ENCODE results near the gene SIX3.

The SIX3 gene

DNA sequence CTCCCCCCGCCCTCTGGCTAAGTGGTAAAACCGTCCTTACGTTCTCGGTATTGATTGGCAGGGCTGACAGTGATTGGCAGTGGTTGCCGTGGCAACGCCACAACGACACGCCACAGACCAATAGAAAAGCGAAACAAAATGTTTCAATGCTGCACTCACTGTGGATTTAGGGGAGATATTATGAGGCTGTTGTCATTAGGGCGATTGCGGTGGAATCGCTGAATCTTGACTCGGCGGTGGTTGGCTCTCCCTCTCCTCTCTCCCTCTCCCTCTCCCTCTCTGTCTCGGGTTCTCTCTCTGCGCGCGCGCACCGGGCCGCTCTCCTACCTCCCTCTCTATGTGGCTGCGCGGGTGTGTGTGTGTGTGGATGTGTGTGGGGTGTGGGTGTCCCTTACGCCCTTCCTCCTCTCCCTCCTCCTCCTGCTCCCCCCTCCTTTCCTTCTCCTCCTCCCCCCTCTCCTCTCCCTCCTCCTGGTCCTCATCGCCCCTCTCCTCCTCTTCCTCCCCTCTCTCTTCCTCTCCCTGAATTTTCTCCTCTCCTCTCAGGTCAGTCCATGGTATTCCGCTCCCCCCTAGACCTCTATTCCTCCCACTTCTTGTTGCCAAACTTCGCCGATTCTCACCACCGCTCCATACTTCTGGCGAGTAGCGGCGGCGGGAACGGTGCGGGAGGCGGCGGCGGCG lies at the start of gene SIX3:
Gene SIX3, plus strand, starts transcription at position 152 of the 684 bp plus-strand sequence. Its CDS starts 403 bp downstream, at position 555.
- DNase-seq, result no peak

DNA sequence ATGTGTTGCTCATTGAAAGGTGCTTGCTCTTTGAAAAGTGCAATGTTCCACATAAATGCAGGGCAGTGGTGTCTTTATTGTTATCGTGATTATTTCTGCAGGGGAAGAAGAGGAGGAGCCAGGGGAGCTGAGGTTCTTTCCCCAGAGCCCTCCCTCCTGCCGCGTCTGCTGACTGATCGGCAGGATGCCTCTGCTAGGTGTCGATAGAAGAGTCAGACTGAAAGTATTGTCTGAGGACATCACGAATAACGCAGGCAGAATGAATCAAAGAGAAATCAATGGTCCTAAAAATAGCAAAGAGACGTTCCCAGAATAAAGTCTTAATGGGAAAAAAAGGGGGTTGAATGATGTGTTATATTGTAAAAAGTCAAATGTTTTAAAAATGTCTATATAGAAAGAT lies 47.4 kb upstream of the SIX3 start:
- DNase-seq, result no peak

DNA sequence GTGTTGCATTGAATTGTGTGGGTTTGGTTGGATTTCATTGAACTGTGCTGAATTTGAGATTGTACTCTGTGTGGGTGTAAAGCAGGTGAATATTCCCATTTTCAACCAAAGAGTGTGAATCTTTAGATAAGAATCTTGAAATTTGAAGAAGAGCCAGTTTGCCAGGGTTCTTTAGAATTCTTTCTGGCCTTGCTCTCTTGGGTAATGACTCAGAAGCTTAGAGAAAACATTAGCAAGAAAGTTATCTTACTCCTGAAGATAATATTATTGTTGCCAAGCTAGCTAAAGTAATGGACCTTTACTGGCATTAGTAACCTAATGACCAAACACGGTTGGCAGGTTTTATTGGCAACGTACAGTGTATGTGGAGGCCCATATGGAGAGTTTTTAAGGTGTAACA lies 46.4 kb upstream of the SIX3 start:
- DNase-seq, result no peak

DNA sequence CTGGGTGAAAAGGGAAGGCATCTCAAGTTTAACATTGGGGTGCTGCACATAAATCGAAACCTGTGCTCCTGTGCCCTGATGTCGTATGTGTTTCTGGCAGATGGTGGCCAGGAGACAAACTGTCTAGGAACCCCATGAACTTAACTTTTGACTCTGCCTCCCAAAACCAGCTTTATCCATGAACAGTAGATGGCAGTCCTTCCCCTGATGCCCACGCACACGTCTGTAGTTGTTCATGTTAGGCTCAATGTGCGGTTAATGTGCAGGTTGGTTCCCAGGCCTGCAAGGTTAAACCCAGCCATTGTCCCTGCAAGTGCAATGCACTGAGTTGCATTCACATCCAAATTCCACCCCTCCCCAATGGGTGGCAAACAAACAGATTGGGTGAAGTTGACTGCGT lies 44.1 kb upstream of the SIX3 start:
- no peak for DNase-seq

DNA sequence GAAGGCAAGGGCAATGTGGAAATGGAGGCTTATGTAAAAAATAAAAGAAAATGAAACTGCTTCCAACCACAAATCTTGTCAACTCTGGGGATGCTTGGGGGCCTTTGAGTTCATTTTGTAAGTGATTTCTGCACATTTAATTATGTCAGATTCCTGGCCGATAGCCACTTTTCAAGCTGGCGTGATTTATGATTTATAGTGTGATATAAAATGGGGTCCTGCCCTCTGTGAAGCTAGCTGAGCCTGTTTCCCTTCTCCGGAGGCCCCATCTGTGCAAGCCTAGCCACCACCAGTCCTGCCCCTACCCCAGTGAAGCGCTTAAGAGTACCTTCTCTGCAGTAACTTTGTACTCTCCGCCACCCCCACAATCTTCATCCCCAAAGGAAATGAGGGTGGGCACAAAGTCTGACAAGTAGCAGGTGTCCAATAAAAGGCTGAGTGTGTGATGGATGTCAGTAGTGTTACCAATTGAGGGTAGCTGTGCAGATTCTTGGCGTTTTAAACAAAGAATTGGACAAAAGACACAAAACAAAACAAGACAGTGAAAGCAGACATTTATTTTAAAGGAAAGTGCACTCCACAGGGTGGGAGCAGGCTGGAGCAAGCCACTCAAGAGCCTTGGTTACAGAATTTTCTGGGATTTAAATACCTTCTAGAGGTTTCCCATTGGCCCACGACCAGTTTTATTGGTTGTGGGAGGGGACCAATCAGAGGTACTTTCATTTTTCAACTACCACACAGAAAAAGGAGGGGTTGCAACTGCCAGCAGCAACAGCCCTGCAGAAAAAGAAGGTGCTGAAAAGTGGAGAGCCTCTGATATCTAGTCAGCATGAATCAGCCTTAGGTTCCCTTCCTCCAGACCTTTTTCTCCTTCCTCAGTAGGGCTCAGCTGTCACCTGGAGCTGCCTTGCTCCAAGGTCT lies 39.0 kb upstream of the SIX3 start:
- no peak for DNase-seq

DNA sequence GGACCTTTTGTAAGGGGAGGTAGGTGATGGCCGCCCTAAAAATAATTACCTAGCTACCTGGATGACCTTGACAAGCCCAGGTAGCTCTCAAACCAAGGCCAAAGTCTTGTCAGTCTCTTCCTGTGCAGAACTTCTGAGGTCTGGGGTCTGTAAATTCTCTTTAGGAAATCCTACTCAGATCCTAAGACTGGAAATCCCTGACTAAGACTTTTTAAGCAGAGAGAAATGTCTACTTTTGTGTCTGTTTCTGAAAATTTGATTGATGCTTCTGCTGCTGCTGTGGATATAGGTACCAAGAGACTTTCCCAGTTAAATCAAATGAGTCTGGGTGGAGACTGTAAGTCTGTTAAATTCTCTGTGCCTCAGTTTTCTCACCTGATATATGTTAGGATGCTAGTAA lies 36.9 kb upstream of the SIX3 start:
- DNase-seq, result no peak

DNA sequence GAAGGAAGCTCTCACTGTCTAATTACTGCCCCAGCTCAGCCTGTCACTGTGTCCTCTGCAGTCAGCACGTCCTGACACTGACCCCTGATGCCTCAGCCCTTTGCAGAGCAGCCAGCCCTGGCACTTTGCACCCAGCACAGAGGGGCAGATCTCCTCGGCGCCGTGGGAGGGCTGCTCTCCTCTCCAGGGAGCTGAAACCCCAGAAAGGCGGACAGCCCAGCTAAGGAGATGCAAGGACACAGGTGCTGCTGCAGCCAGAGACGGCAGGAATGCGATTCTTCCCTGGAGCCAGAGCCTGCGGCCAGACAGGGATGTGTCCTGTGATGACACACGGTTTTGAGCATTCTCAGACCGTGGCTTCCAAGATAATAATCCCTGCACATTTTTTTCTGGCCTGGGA lies 34.5 kb upstream of the SIX3 start:
- DNase-seq, result no peak

DNA sequence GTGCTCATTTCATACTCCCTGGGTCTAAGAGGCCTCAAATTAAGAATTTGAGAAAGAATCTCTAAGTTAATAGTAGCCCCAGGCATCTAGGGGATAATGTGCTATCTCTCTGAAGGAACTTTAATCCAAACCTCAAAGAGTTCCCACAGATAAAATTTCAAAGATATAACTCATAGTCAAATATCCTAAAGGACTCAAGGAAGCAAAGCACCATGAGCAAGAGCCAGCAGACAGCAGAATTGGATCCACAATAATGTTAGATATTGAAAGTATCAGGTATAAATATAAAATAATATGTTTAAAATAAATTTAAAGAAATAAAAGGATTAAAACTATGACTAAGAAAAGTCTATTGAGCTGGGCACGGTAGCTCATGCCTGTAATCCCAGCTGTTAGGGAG lies 31.7 kb upstream of the SIX3 start:
- DNase-seq, result no peak

DNA sequence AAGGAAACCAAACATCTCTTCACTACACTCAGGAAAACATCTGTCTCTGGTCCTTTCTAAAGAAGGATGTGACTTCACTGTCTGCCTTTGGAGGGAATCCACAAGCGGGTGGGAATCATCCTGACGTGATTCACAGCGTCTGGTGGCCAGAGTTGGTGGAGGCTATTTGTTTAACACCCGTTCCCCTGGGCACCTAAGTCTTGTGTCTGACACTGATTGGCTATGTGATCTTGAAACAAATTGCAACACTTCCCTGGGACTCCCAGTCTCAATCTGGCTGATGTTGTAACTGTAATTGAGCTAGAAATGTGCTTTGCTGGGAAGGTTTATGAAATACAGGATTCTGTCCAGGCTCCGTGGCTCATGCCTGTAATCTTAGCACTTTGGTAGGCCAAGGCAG lies 28.8 kb upstream of the SIX3 start:
- no peak for DNase-seq

DNA sequence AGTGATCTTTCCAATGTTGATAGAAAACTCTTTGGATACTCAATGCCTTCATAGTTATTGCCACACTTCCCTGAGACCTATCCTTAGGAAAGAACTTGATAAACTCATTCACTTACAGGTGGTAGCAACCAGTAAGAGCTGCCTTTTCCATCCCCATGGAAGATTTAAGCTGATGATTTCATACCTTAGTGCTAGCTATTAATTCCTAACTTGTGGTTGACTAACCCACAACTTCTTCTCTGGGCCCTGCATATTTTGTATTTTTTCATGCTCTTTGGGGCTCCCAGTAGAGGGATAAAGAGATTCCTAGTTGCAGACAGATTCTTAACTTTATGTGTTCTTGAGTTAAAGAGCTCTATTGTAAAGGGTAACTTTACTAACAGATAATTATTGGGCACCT lies 25.2 kb upstream of the SIX3 start:
- DNase-seq, result no peak

DNA sequence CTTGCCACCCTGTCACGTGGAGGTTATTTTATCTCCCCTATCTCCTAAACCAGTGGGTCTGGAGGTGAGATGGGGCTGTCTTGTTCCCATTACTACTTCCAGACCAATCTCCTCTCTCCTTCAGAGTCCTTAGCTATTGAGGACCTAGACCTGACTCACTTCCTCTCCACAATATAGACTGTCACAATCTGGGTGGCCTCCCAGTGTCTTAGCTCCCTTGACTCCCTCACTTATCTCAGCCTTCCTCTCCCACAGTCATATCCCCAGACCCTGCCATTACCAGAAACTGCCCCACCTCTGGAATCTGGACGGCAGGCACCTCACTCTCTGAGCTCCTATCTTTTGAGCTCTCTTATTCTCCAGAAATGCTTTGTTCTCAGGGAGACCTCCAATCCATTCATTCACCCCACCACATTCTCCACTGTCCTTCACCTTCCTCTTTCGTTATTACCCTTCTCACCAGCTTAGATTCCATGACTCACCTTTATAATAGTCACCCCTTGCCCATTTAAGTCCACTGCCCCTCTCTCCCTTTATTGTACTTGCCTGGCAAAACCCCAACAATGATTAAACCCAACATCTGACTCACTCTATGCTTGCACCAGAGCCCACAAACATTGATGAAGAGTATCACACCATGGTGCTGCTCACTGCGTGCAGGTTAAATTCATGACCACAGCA lies 23.3 kb upstream of the SIX3 start:
- DNase-seq, result no peak

DNA sequence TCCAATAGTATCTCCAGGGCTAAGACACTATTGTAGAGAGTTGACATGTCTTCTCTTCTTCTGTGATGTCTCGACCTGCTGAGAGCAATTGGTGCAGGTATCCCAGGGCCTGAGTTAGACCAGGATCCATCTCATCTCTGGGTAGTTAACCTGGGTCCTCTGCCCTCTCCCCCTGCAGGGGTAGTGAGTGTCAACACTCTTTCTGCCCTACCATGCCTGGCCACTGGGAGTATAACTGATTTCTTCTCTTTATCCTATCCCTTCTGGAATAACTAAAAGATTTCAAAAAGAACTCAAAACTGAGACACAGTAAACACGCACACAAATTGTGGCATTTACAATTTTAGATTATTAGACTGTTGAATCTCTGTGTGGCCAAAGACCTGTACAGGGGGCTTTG lies 20.8 kb upstream of the SIX3 start:
- no peak for DNase-seq

DNA sequence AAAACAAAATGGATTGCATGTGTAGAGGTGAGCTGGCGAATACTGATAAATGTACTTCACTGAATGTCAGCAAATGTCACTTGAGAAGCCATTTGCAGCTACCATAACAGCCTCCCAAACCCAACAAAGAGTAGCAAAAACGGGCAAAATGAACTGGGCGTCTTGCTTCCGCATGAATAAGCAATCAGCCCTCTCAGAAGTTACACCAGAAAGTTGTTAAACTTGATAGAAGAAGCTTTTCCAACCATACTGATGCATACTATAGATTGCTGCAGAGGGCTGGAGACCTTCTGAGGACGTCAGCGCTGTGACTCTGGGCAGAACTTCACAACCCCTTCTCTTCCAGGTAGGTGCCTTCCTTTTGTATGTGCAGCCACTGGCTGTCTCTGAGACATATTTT lies 18.7 kb upstream of the SIX3 start:
- DNase-seq, result no peak

DNA sequence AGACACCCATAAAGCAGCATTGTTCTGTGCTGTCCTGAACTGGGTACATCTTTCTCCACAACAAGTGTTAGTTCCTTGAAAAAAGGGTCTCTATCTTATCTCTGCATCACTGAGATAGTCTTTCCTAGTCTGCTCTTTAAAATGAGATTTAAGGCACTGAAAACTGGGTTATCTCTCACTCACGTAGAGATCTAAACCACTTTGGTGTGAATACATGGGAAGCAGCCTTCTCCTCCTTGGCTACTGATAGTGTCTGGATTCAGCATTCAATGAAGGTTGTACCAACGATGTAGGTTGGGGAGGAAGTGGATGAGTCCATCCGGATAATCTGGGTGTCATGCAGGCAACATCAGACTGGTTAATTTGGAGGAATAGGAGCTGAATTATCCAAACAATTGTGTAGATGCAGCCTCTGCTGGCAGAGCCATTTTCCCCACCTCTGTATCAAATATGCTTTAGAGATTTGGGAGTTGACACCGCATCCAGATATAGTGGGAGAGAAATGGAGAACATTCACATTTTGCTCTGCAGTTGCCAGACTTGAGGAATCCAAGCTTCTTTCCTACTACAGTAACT lies 15.9 kb upstream of the SIX3 start:
- DNase-seq, result no peak

DNA sequence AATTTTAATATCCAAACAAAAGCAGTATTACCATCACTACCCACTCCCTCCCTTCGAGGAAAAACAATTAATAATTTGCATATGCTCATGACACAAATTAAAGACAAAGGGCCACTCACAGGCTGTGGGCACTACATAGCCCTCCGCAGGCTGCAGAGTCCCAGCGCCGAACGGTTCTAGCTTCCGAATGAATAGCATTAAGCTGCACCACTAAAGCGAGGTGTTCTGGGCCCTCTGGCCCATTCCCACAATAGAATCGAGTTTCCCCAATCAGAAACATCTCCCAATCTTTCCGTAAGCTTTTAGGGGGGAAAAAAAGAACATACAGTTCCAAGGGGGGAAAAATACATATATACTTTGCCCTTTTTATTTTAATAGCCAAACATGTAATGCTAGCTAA lies 14.5 kb upstream of the SIX3 start:
- DNase-seq, result no peak

DNA sequence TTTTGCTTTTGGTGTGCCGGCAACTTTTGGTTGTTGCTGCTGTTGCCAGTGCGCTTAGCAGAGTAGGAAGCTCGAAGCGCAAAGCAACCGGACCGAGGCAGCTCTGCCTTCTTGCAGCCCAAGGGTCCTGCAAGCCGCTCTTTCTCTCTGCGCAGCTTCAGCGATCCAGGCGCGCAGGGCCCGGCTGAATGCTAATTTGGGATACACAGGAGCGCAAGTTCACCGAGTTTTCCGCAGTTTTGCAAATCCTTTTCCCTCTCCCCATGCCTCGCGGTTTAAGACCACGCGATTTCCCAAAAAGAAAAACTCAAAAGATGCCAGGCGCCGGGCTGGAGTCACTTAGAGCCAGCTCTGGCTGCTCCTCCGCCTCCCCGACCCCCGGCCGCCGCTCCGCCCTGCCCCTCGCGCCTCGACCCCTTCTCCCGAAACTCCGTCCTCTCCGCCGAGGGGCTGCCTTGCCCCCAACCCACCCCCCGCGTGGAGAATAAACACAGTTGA lies 13.5 kb upstream of the SIX3 start:
- DNase-seq, result no peak

DNA sequence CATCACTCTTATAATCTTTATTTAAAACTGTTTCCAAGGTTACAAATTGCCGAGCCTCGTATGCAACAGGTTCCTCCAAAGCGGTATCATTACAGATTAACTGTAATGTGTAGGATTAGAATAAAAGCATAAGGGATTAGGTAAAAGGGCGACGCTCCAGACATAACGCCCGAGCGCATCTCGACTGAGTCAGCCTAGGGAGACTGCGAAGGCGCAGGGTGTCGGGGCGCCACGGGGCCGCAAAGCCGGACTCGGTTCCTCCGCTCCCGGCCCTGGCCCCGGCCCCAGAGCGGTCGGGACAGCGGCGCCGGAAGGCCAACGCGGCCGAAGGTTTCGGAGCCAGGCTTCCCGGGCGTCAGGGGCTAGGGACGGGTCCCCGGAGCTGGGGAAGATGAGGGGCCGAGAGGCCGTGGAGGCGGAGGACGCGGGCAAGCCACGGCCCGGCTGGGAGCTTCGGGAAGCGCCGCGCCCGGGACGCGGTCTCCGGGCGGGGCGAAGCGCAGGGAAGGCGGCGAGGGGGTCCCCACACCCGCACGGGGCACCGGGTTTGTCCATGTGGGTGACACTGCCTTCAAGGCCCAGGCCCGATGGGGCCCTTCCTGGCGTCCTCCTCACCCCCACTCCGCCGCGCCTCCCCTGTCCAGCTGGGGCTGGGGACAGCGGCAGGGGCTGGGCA lies 12.9 kb upstream of the SIX3 start:
- no peak for DNase-seq

DNA sequence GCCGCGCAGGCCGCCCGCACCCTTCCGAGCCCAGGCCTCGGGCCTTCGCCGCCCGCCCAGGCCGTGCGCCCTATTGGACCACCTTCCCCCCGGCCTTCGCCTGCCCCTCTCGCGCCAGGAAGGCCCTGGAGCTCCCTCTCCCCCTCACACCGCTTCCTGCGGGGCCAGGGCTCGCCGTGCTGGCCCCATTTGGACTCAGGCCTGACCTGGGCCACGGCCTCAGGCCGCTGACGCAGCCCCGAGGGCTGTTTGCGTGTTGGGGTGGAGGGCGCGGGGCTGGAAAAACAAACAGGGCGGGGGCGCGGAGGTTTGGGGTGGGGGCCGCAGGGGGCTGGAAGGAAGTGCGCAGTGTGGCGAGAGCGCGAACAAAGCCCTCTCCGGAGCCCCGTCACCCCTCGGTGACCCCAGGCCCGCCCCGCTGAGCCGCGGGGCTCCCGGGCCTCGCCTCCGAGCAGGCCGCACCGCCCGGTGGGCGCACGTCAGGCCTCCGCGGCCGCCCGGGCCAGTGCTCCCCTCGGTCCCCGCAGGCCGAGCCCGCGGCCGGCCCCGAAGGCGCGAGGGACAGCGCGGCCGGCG lies 12.3 kb upstream of the SIX3 start:
- DNase-seq, result no peak

DNA sequence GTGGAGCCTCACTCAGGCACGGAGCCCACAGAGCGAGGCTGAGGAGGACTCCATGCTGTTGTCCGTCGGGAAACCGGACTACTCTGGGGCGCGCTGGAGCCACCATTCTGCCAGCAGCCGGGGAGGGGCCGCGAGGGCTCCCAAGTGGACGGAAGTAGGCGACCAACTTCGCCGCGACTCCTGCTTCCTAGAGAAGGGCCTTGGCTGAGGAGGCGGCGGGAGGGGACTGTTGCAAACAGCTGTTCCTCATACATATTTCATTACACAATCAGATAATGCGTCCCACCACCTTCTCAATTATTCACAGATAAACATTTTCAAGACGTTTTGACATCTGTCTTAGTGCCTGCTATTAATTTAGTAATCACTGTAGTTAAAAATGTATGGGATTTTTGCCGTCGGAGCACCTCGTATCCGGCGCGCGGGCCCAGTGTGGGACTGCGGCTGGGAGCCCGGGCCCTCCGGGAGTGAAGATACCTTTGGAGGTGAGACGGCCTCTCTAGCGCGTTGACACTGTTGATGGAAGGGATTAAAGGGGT lies 11.7 kb upstream of the SIX3 start:
- no peak for DNase-seq

DNA sequence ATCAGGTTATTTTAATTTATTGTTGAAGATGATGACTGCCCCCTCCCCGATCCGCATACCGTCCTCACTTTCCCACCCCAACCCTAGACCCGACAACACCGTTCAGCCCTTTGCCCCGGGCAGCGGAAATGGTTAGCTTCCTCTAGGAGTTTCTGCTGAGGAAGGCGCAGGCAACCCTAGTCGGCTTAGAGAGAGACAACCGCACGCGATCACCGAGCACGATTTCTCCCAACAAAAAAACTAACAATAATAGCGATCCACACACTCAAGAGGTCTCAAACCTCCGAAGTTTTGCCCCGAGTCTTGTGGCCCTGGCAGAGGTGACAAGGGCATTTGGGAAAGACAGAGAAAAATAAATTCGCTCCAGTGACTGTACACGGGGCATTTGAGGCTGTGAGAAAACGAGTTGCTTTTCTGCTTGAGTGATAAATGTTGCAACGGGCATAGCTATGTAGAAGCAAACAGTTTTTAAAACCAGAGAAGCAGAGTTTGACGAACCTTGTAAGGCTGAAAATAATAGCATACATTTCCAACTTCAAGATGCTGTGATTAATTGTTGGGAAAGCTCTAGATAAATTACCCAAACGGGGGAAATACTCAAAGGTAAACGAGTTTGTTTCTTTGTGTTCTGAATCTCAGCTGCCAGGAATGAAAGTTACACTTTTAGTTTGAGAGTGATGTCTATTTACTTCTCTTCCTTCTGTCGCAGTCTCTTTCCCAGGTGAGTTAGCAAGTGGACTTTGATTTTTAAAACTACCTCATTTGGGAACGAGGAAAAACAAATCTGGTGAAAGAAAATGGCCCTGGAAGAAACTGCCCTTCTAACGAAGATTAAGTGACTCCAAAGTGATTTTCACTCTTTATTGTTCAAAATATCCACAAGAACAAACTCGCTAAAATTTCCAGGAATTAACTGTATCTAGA lies 11.0 kb upstream of the SIX3 start:
- DNase-seq, result no peak
